HepG2 (cell line): ENCODE data around the gene NDOR1. TPM values are rescaled to one million over a fixed set of nuclear protein-coding genes. Genes with fewer than 3 reads are reported as not detected.

Experiments used
- ATAC-seq: fragments of 200-7000 bp; cut with Tn5 transposase; 3 replicates; pipeline ENCODE4 v1.9.1; 2020; ENCODE audit warnings: mild to moderate bottlenecking, moderate library complexity
- BruUV-seq: library from RNA; stranded (reverse); fragments of 400-500 nt; replicated peaks from 2 replicates; lab custom pipeline; 2021; lab: Mats Ljungman, UMichigan
- CTCF ChIA-PET: fragments of 300-600 bp; formaldehyde crosslinking; extraction: SDS; loops from one replicate; lab custom pipeline; 2021; ENCODE audit warnings: low total read pairs, inconsistent platforms, low intra/inter-chr PET ratio; lab: Yijun Ruan, JAX
- POLR2A ChIA-PET: fragments of 350-600 bp; sonication (Branson Sonifier 250); formaldehyde crosslinking; loops from one replicate; lab custom pipeline; 2020; ENCODE audit warnings: antibody characterized with exemption, inconsistent platforms; lab: Yijun Ruan, JAX
- DNase-seq: peaks from one replicate; pipeline ENCODE4 v3.0.0-alpha.2; 2015; ENCODE audit warnings: low spot score
- FAIRE-seq: peaks from 3 replicates; lab custom pipeline; 2011; peaks lifted over from hg19 to GRCh38; lab: Jason Lieb, UNC
- H2AFZ ChIP-seq: one replicate; pipeline ENCODE4 v1.6.1; 2011; ENCODE audit warnings: low read length, inconsistent platforms
- H3K27ac ChIP-seq: fragments of 300-600 bp; 3 replicates; pipeline ENCODE4 v1.8.0; 2011; ENCODE audit warnings: mixed run types, mild to moderate bottlenecking, mixed read lengths, low read length, inconsistent platforms; ENCODE audit not compliant: insufficient read depth; ENCODE audit errors: extremely low read length
- H3K27me3 ChIP-seq, 2 experiments: fragments of 200-600 bp in 1 of 2; 2 replicates in 1 of 2; 3 replicates in 1 of 2; pipeline versions ENCODE4 v1.6.0 to v1.8.0; 2011; ENCODE audit warnings: low read length in 2 of 2, mild to moderate bottlenecking in 2 of 2, moderate library complexity in 2 of 2, inconsistent platforms in 1 of 2; ENCODE audit not compliant: insufficient read depth in 2 of 2, control insufficient read depth in 1 of 2
- H3K36me3 ChIP-seq, 2 experiments: fragments of 200-600 bp in 1 of 2; replicated peaks in 1 of 2; 2 replicates in 1 of 2; 3 replicates in 1 of 2; pipeline versions ENCODE4 v1.5.1 to v1.8.0; 2011; ENCODE audit warnings: low read length in 2 of 2, inconsistent platforms in 1 of 2; ENCODE audit not compliant: insufficient read depth in 2 of 2, control insufficient read depth in 1 of 2
- H3K4me1 ChIP-seq: 2 replicates; pipeline ENCODE4 v1.5.1; 2012; ENCODE audit warnings: low read length, inconsistent platforms; ENCODE audit not compliant: insufficient read depth
- H3K4me2 ChIP-seq: 2 replicates; pipeline ENCODE4 v1.6.0; 2011; ENCODE audit warnings: low read depth, low read length, inconsistent platforms
- H3K4me3 ChIP-seq, 3 experiments: fragments of 200-600 bp in 1 of 3; sonication (generic), shearing (Covaris generic) in 1 of 3; replicated peaks in 1 of 3; 2 replicates each; pipeline ENCODE4 v1.5.1; 2011 to 2016; ENCODE audit warnings: low read length in 3 of 3, inconsistent platforms in 2 of 3, low read depth in 2 of 3, mild to moderate bottlenecking in 2 of 3, control low read depth in 1 of 3, mixed read lengths in 1 of 3; ENCODE audit not compliant: insufficient read depth in 1 of 3
- H3K79me2 ChIP-seq: one replicate; pipeline ENCODE4 v1.6.1; 2011; ENCODE audit warnings: low read length, inconsistent platforms; ENCODE audit not compliant: insufficient read depth
- H3K9ac ChIP-seq: 2 replicates; pipeline ENCODE4 v1.6.0; 2011; ENCODE audit warnings: mild to moderate bottlenecking, low read depth, low read length, inconsistent platforms; ENCODE audit not compliant: insufficient read depth
- H3K9me3 ChIP-seq: 2 replicates; pipeline ENCODE4 v1.5.1; 2012; ENCODE audit warnings: mild to moderate bottlenecking, low read length
- H4K20me1 ChIP-seq: 2 replicates; pipeline ENCODE4 v1.6.0; 2011; ENCODE audit warnings: inconsistent platforms, mild to moderate bottlenecking, low read length, moderate library complexity; ENCODE audit not compliant: insufficient read depth
- CBX1 ChIP-seq: IDR thresholded peaks from one replicate; pipeline ENCODE4 v1.6.1; 2016; ENCODE audit warnings: antibody characterized with exemption, low read depth
- FOSL1 ChIP-seq: sonication (generic); formaldehyde crosslinking; IDR thresholded peaks from 2 replicates; pipeline ENCODE4 v1.9.0; 2021; ENCODE audit warnings: missing genetic modification reagents, borderline replicate concordance
- FOXO4 ChIP-seq: sonication (generic); formaldehyde crosslinking; conservative IDR thresholded peaks from 2 replicates; pipeline ENCODE4 v1.8.1; 2023; ENCODE audit warnings: missing genetic modification reagents
- IKZF4 ChIP-seq: sonication (generic); formaldehyde crosslinking; IDR thresholded peaks from 2 replicates; pipeline ENCODE4 v1.5.1; 2020; ENCODE audit warnings: borderline replicate concordance, mild to moderate bottlenecking, low read depth, missing genetic modification reagents; ENCODE audit errors: not compliant biosample characterization
- SCMH1 ChIP-seq: sonication (generic); formaldehyde crosslinking; IDR thresholded peaks from 2 replicates; pipeline ENCODE4 v1.9.0; 2021; ENCODE audit warnings: missing genetic modification reagents, mild to moderate bottlenecking, borderline replicate concordance
- SNAPC2 ChIP-seq: sonication (generic); formaldehyde crosslinking; IDR thresholded peaks from 2 replicates; pipeline ENCODE4 v1.8.1; 2022; ENCODE audit warnings: mild to moderate bottlenecking, missing genetic modification reagents
- SYNCRIP ChIP-seq: fragments of 200-400 bp; formaldehyde crosslinking; IDR thresholded peaks from 2 replicates; pipeline ENCODE4 v1.6.1; 2018; ENCODE audit warnings: mild to moderate bottlenecking, low read depth, low read length; ENCODE audit not compliant: insufficient read depth
- TIGD3 ChIP-seq: sonication (generic); formaldehyde crosslinking; IDR thresholded peaks from 2 replicates; pipeline ENCODE4 v1.5.1; 2020; ENCODE audit warnings: mild to moderate bottlenecking, missing genetic modification reagents, borderline replicate concordance
- ZMYM2 ChIP-seq: sonication (generic); formaldehyde crosslinking; IDR thresholded peaks from 2 replicates; pipeline ENCODE4 v1.8.0; 2022; ENCODE audit warnings: mild to moderate bottlenecking, missing genetic modification reagents
- ZNF431 ChIP-seq: sonication (generic); formaldehyde crosslinking; IDR thresholded peaks from 2 replicates; pipeline ENCODE4 v1.9.0; 2022; ENCODE audit warnings: missing genetic modification reagents, low read depth, mild to moderate bottlenecking, borderline replicate concordance
- whole genome bisulfite sequencing: methylation state at CpG from one replicate; pipeline ENCODE4 v1.1.6; 2017; ENCODE audit warnings: low lambda C conversion rate; 5-methylcytosine and 5-hydroxymethylcytosine counted together
- in situ Hi-C: cut with HindIII; loops from 2 replicates; pipeline ENCODE4 v1.10.0; 2017; ENCODE audit warnings: low pct_unique_long_range_greater_than_20kb; ENCODE audit not compliant: extremely low pct_ligation_motif_present
- intact Hi-C: fragments of 100-400 bp; cut with micrococcal nuclease; formaldehyde crosslinking; loops from one replicate; pipeline ENCODE4 v1.10.0; 2022; ENCODE audit not compliant: unreplicated experiment
- polyA plus RNA-seq, 8 experiments: library from polyadenylated mRNA; depleted of rRNA in 3 of 8; stranded (reverse) in 7 of 8; unstranded in 1 of 8; fragments of >200 nt; fragmentation: Illumina TruSeq in 4 of 8; extraction: Trizol in 4 of 8; gene quantifications; 2 replicates each; pipeline versions ENCODE4 v1.2.1 to v1.2.3, GENCODE V29; 2011 to 2016; ENCODE audit warnings: low read depth in 4 of 8, missing spikeins in 1 of 8, mixed read lengths in 1 of 8; ENCODE audit not compliant: insufficient read depth in 1 of 8
- total RNA-seq, 5 experiments: library from RNA; depleted of rRNA; stranded (reverse); fragments of >200 nt; fragmentation: Illumina TruSeq; extraction: Trizol; gene quantifications; 2 replicates each; pipeline ENCODE4 v1.2.3, GENCODE V29; 2016; ENCODE audit warnings: low read depth in 1 of 5
- TF ChIP-seq, protein P1 (sequence below): sonication (generic); formaldehyde crosslinking; conservative IDR thresholded peaks from 2 replicates; pipeline ENCODE4 v1.4.0; 2020; ENCODE audit warnings: missing genetic modification reagents

Gene NDOR1
- total and polyA plus RNA-seq, 2 of the 13 experiments (the other 11 are each of a cell fraction or from before 2014, with no cell fraction given) = 3.6 to 8.7 TPM

- H3K4me3 ChIP-seq = no peak overlapping the region
- POLR2A ChIA-PET = no interaction called here
- peaks cover 21 to 83% of the 10 kb centered on the region in 2 experiments; a peak in 4 of 5 replicates for H3K27me3 ChIP-seq
- H3K4me2 ChIP-seq = no peak overlapping the region
- H2AFZ ChIP-seq = no peak overlapping the region
- intact Hi-C loops = no loop called here
- no peak for TF ChIP-seq CBX1
- TF ChIP-seq TIGD3 (CRISPR knock-in tag) = no peak
- TF ChIP-seq ZMYM2 (CRISPR knock-in tag) = no peak
- TF ChIP-seq SCMH1 = no peak
- in situ Hi-C loops = no loop called here
- H3K9ac ChIP-seq = no peak overlapping the region
- H3K9me3 ChIP-seq = no peaks in the 10 kb centered on the region
- FAIRE-seq = no peak
- no peak for DNase-seq
- no peak overlapping the region for H3K27ac ChIP-seq
- CTCF ChIA-PET = no interaction called here
- H3K4me1 ChIP-seq = no peaks in the 10 kb centered on the region; the same call in 1 of the 2 replicates
- H3K79me2 ChIP-seq = no peaks in the 10 kb centered on the region
- ATAC-seq = no peak
- H3K36me3 ChIP-seq = no peaks in the 10 kb centered on the region
- H4K20me1 ChIP-seq = no peaks in the 10 kb centered on the region
- WGBS = 47% methylated on average over 31 of the region's 34 CpGs
- BruUV-seq = no TSS peak
These were observed 40.9 kb upstream of the NDOR1 start for GRCh38 chr9:137164370-137165249.

DNA sequence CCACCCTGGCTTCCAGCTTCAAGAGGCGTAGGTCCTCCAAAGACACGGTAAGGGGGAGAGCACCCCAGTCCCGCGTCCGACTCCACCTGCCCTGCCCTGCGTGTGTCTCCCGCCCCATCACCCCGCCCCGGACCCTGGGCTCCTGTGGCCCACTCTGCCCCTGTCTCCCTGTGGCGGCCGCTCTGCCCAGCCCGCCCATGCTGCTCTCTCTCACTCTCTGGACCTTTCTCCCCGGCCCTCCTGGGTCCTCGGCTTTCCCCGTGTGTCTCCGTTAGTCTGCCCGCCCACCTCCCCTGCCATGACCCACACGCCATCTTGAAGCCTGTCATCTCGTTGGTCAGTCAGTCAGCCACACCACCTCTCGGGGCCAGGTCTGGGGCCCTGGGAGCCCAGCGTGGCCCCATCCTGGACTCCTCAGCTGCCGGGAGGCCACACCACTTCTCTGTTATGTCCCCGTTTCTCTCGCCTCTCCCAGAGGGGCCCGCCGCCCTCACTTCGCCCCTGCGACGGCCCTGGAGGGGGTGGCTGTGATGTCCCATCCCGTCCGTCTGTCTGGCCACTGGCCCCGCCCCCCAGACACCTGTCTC lies 40.2 kb upstream of the NDOR1 start:
- Histone ChIP-seq H3K4me1 (peaks cover 7% of the 10 kb centered on the region), H3K4me2 (no peak overlapping the region), H3K9me3 (no peaks in the 10 kb centered on the region), H3K27ac (no peak overlapping the region), H3K79me2 (no peaks in the 10 kb centered on the region), H3K36me3 (no peaks in the 10 kb centered on the region), H3K4me3 (no peak overlapping the region), H3K27me3 (peaks cover 19 to 83% of the 10 kb centered on the region in 2 experiments; a peak in 4 of 5 replicates), H3K9ac (no peak overlapping the region), H4K20me1 (no peaks in the 10 kb centered on the region), H2AFZ (no peak overlapping the region)
- FAIRE-seq (no peak), DNase-seq (no peak), ATAC-seq (no peak)
- 44% methylated on average over 26 of the region's 32 CpGs for WGBS
- no TSS peak for BruUV-seq
- in situ Hi-C loops (no loop called here), intact Hi-C loops (no loop called here)
- CTCF ChIA-PET = no interaction called here
- POLR2A ChIA-PET = no interaction called here
- no peak for TF ChIP-seq FOSL1 (CRISPR knock-in tag)
- TF ChIP-seq IKZF4 (CRISPR knock-in tag) = no peak
- no peak for TF ChIP-seq SNAPC2 (CRISPR knock-in tag)
- no peak for TF ChIP-seq SYNCRIP
- no peak for TF ChIP-seq FOXO4
- TF ChIP-seq, protein P1, sequence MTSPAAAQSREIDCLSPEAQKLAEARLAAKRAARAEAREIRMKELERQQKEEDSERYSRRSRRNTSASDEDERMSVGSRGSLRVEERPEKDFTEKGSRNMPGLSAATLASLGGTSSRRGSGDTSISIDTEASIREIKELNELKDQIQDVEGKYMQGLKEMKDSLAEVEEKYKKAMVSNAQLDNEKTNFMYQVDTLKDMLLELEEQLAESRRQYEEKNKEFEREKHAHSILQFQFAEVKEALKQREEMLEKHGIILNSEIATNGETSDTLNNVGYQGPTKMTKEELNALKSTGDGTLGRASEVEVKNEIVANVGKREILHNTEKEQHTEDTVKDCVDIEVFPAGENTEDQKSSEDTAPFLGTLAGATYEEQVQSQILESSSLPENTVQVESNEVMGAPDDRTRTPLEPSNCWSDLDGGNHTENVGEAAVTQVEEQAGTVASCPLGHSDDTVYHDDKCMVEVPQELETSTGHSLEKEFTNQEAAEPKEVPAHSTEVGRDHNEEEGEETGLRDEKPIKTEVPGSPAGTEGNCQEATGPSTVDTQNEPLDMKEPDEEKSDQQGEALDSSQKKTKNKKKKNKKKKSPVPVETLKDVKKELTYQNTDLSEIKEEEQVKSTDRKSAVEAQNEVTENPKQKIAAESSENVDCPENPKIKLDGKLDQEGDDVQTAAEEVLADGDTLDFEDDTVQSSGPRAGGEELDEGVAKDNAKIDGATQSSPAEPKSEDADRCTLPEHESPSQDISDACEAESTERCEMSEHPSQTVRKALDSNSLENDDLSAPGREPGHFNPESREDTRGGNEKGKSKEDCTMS (CRISPR knock-in tag) = no peak
- TF ChIP-seq ZNF431 (CRISPR knock-in tag) = no peak
